Naive thymus-derived CD4-positive, alpha-beta T cell (primary cell): ENCODE data around the gene LRRC66. TPM values are rescaled to one million over a fixed set of nuclear protein-coding genes. Genes with fewer than 3 reads are reported as not detected.

Experiments
- ATAC-seq: fragments of 150-1000 bp; cut with Tn5 transposase; 2 replicates; pipeline ENCODE4 v1.10.0; 2021; ENCODE audit warnings: mild to moderate bottlenecking, moderate library complexity
- CTCF ChIA-PET: fragments of 350-600 bp; sonication (Branson Sonifier 250); formaldehyde crosslinking; loops from one replicate; lab custom pipeline; 2021; ENCODE audit warnings: antibody characterized with exemption; lab: Charles Lee
- POLR2A ChIA-PET: fragments of 350-600 bp; sonication (Branson Sonifier 250); formaldehyde crosslinking; loops from one replicate; lab custom pipeline; 2021; ENCODE audit warnings: antibody characterized with exemption, inconsistent platforms; lab: Charles Lee
- DNase-seq, 9 donors: peaks; one replicate each; pipeline versions ENCODE4 v3.0.0 to v3.0.0-alpha.2; 2020 to 2022; ENCODE audit warnings: mixed read lengths in 1 of 9
- H3K27ac ChIP-seq: one replicate; pipeline ENCODE4 v1.7.0; 2013; ENCODE audit warnings: mild to moderate bottlenecking, low read depth, low read length, moderate library complexity
- H3K27me3 ChIP-seq, 2 donors: one replicate each; pipeline ENCODE4 v1.7.0; 2013; ENCODE audit warnings: low read length in 2 of 2, mild to moderate bottlenecking in 2 of 2, moderate library complexity in 2 of 2; ENCODE audit not compliant: control insufficient read depth in 2 of 2, insufficient read depth in 2 of 2
- H3K36me3 ChIP-seq, 3 experiments: 1 replicate in 2 of 3; 2 replicates in 1 of 3; pipeline ENCODE4 v1.7.0; 2013; ENCODE audit warnings: low read length in 3 of 3, mild to moderate bottlenecking in 3 of 3, moderate library complexity in 1 of 3; ENCODE audit not compliant: insufficient read depth in 3 of 3, control insufficient read depth in 2 of 3
- H3K4me1 ChIP-seq, 2 donors: one replicate each; pipeline ENCODE4 v1.7.0; 2013; ENCODE audit warnings: low read length in 2 of 2, mild to moderate bottlenecking in 2 of 2, moderate library complexity in 1 of 2; ENCODE audit not compliant: control insufficient read depth in 2 of 2, insufficient read depth in 2 of 2
- H3K4me3 ChIP-seq: 2 replicates; pipeline ENCODE4 v1.7.0; 2013; ENCODE audit warnings: mild to moderate bottlenecking, low read length
- H3K9me3 ChIP-seq, 3 experiments: 1 replicate in 2 of 3; 2 replicates in 1 of 3; pipeline ENCODE4 v1.7.0; 2013; ENCODE audit warnings: low read length in 3 of 3; ENCODE audit not compliant: control insufficient read depth in 2 of 3
- H3K27ac Mint-ChIP-seq, 9 donors: one replicate each; pipeline ENCODE4 v1.8.0; 2020 to 2022; ENCODE audit warnings: mixed read lengths in 9 of 9, mild to moderate bottlenecking in 8 of 9, moderate library complexity in 5 of 9, inconsistent platforms in 2 of 9
- H3K27me3 Mint-ChIP-seq, 5 donors: one replicate each; pipeline ENCODE4 v1.8.0; 2021 to 2022; ENCODE audit warnings: mixed read lengths in 5 of 5, mild to moderate bottlenecking in 1 of 5
- H3K36me3 Mint-ChIP-seq, 5 donors: one replicate each; pipeline ENCODE4 v1.8.0; 2020 to 2022; ENCODE audit warnings: mixed read lengths in 5 of 5, mild to moderate bottlenecking in 3 of 5, inconsistent platforms in 1 of 5
- H3K4me1 Mint-ChIP-seq, 7 donors: one replicate each; pipeline ENCODE4 v1.8.0; 2020 to 2022; ENCODE audit warnings: mixed read lengths in 7 of 7, mild to moderate bottlenecking in 3 of 7, inconsistent platforms in 1 of 7
- H3K4me3 Mint-ChIP-seq, 10 donors: one replicate each; pipeline ENCODE4 v1.8.0; 2020 to 2022; ENCODE audit warnings: mild to moderate bottlenecking in 10 of 10, mixed read lengths in 10 of 10, moderate library complexity in 6 of 10, inconsistent platforms in 2 of 10
- H3K9me3 Mint-ChIP-seq, 11 donors: one replicate each; pipeline ENCODE4 v1.8.0; 2020 to 2022; ENCODE audit warnings: mixed read lengths in 11 of 11, mild to moderate bottlenecking in 4 of 11, inconsistent platforms in 1 of 11, moderate library complexity in 1 of 11
- intact Hi-C, 2 donors: fragments of 100-400 bp; cut with micrococcal nuclease; formaldehyde crosslinking; loops; one replicate each; pipeline ENCODE4 v1.15.1; 2023
- polyA plus RNA-seq, 2 donors: library from polyadenylated mRNA; unstranded; fragments of 300-500 nt; fragmentation: Illumina TruSeq; gene quantifications; one replicate each; pipeline ENCODE4 v1.2.3, GENCODE V29; 2021
- total RNA-seq, 6 experiments: library from RNA in 5 of 6; stranded (reverse) in 5 of 6; gene quantifications; 1 replicate in 5 of 6; 2 replicates in 1 of 6; pipeline ENCODE4 v1.2.3 and lab custom pipeline; 2021 to 2026

LRRC66 gene
- total and polyA plus RNA-seq, 7 experiments from 2014 or later = 0.11 to 0.27 (median 0.19) TPM; not detected in 1

DNA sequence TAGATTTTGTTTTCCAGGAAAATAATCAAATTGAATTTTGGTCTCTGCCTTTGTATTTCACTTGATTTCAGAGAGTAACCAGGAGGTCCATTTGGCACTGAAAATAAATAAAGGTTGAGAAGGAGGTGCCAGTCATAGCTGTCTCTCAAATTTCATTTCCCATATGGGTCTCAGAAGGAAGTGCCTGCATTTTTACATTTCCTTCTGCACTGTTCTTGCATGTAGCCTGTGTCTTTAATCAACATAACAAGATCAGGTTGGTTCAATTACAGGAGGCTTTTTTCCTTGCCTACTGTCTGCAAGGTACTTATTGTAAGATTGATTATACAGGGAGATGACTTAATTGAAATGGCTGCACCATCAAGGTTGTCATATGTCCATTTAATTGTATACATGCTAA is 15.7 kb downstream of the LRRC66 start:
- no peak for ATAC-seq
- Histone ChIP-seq H3K9me3 (no peaks in the 10 kb centered on the region), H3K27me3 (no peaks in the 10 kb centered on the region), H3K27ac (no peak overlapping the region), H3K36me3 (no peaks in the 10 kb centered on the region), H3K4me3 (no peak overlapping the region), H3K4me1 (no peaks in the 10 kb centered on the region)
- H3K4me1 Mint-ChIP-seq = no peaks in the 10 kb centered on the region
- no peak for DNase-seq
- H3K27ac Mint-ChIP-seq = no peak overlapping the region
- no peaks in the 10 kb centered on the region for H3K9me3 Mint-ChIP-seq
- ChIA-PET POLR2A (no interaction called here), CTCF (no interaction called here)
- H3K27me3 Mint-ChIP-seq = no peaks in the 10 kb centered on the region
- intact Hi-C loops = no loop called here
- H3K4me3 Mint-ChIP-seq = no peak overlapping the region
- H3K36me3 Mint-ChIP-seq = no peaks in the 10 kb centered on the region

DNA sequence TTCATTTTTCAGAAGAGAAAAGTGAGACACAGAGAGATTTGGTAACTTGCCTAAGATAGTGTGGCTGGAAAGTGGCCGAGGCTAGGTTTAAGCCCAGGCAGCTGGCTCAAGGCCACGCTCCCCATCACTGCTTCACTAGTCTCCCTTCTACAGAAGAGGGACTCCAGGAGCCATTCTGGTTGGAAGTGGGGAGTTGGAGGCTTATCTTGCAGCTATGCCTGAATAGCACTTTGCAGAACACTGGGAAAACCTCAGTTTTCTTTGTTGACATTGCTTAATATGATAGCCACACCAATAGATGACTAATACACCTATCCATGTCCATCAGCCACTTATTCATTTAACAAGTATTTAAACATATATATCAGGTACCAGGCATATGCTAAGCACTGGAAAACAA is 18.5 kb downstream of the LRRC66 start:
- POLR2A ChIA-PET = no interaction called here
- no peaks in the 10 kb centered on the region for H3K36me3 Mint-ChIP-seq
- no peaks in the 10 kb centered on the region for H3K4me1 Mint-ChIP-seq
- ATAC-seq (no peak), DNase-seq (no peak)
- no peaks in the 10 kb centered on the region for H3K36me3 ChIP-seq
- no peaks in the 10 kb centered on the region for H3K9me3 ChIP-seq
- no peak overlapping the region for H3K27ac ChIP-seq
- peaks cover 0 to 9% (median 4%) of the 10 kb centered on the region in 5 donors for H3K27me3 Mint-ChIP-seq
- CTCF ChIA-PET = no interaction called here
- intact Hi-C loops = no loop called here
- no peak overlapping the region for H3K27ac Mint-ChIP-seq
- no peak overlapping the region for H3K4me3 ChIP-seq
- H3K9me3 Mint-ChIP-seq = no peaks in the 10 kb centered on the region
- no peak overlapping the region for H3K4me3 Mint-ChIP-seq
- no peaks in the 10 kb centered on the region for H3K4me1 ChIP-seq
- H3K27me3 ChIP-seq = no peaks in the 10 kb centered on the region

DNA sequence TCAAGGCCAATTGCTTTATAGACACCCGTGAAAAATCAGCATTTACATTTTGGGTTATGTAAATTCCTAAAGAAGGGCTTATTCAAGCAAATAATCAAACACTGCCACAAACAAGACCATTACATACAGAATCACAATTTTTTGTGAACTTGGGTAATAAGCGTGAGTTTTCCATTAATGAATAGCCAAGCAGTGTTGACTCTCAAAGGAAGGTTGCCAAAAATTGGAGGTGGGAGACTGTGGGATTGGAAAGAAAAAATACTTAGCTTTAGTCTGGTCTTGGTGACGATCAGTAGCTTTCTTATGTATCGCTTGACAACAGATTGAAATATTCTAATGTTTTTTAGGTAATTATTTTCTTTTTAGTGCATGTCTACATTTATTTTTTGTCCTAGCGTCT is 20.9 kb downstream of the LRRC66 start:
- Histone ChIP-seq H3K9me3 (no peaks in the 10 kb centered on the region), H3K36me3 (no peaks in the 10 kb centered on the region), H3K4me3 (no peak overlapping the region), H3K4me1 (no peaks in the 10 kb centered on the region), H3K27ac (no peak overlapping the region), H3K27me3 (no peaks in the 10 kb centered on the region)
- Mint-ChIP-seq H3K9me3 (no peaks in the 10 kb centered on the region), H3K36me3 (no peaks in the 10 kb centered on the region), H3K4me3 (no peak overlapping the region), H3K27ac (no peak overlapping the region), H3K27me3 (peaks cover 0 to 9% (median 5%) of the 10 kb centered on the region in 5 donors), H3K4me1 (no peaks in the 10 kb centered on the region)
- ATAC-seq (no peak), DNase-seq (no peak)
- intact Hi-C loops = no loop called here
- POLR2A ChIA-PET = no interaction called here
- CTCF ChIA-PET = no interaction called here

DNA sequence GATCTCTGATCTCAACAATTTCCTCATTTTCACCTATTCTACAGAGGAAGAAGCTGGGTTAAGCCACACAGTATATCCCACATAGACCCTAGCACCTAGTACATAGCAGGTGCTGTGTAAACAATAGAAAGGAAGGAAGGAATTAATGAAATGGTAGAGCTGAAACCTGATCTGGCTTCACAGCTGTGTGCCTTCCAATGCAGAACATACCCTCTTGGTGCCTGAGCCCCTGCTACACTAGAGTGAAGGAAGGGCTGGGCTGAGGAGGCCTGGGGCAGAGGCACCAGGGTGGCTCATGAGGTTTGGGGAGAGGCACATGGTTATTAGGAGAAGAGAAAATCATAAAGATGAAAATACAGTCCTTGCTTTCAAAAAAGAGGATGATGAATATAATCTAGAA is 21.3 kb downstream of the LRRC66 start:
- no peaks in the 10 kb centered on the region for H3K36me3 Mint-ChIP-seq
- DNase-seq = no peak
- Histone ChIP-seq H3K4me3 (no peak overlapping the region), H3K36me3 (no peaks in the 10 kb centered on the region), H3K27ac (no peak overlapping the region), H3K9me3 (no peaks in the 10 kb centered on the region), H3K4me1 (no peaks in the 10 kb centered on the region), H3K27me3 (no peaks in the 10 kb centered on the region)
- no peak for ATAC-seq
- H3K27ac Mint-ChIP-seq = no peak overlapping the region
- ChIA-PET CTCF (no interaction called here), POLR2A (no interaction called here)
- no peaks in the 10 kb centered on the region for H3K9me3 Mint-ChIP-seq
- H3K27me3 Mint-ChIP-seq = peaks cover 0 to 11% (median 5%) of the 10 kb centered on the region in 5 donors
- no peaks in the 10 kb centered on the region for H3K4me1 Mint-ChIP-seq
- no peak overlapping the region for H3K4me3 Mint-ChIP-seq
- intact Hi-C loops = no loop called here

DNA sequence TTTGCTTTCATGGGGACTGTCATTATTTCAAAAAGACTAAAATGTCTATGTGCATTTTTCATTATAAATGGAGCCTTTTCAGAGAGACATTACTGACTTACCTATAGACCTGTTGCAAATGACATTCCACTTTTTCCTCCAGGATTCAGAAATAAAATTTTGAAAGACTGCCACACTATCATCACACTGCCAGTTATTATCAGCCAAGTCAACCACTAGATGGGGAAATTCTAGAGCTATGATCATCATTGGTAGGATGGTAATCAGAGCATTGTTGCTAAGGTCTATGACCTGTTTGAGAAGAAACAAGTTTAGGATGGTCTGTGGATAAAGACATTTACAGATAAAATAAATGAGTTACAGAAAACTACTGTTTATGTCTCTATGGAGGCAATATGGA is 22.5 kb downstream of the LRRC66 start:
- Histone ChIP-seq H3K36me3 (no peaks in the 10 kb centered on the region), H3K27ac (no peak overlapping the region), H3K4me1 (no peaks in the 10 kb centered on the region), H3K27me3 (no peaks in the 10 kb centered on the region), H3K9me3 (no peaks in the 10 kb centered on the region), H3K4me3 (no peak overlapping the region)
- no peaks in the 10 kb centered on the region for H3K4me1 Mint-ChIP-seq
- H3K27me3 Mint-ChIP-seq = peaks cover 0 to 12% (median 5%) of the 10 kb centered on the region in 5 donors
- CTCF ChIA-PET = no interaction called here
- intact Hi-C loops = no loop called here
- H3K36me3 Mint-ChIP-seq = no peaks in the 10 kb centered on the region
- no peaks in the 10 kb centered on the region for H3K9me3 Mint-ChIP-seq
- no peak overlapping the region for H3K27ac Mint-ChIP-seq
- ATAC-seq = no peak
- POLR2A ChIA-PET = no interaction called here
- DNase-seq = no peak
- H3K4me3 Mint-ChIP-seq = no peak overlapping the region

DNA sequence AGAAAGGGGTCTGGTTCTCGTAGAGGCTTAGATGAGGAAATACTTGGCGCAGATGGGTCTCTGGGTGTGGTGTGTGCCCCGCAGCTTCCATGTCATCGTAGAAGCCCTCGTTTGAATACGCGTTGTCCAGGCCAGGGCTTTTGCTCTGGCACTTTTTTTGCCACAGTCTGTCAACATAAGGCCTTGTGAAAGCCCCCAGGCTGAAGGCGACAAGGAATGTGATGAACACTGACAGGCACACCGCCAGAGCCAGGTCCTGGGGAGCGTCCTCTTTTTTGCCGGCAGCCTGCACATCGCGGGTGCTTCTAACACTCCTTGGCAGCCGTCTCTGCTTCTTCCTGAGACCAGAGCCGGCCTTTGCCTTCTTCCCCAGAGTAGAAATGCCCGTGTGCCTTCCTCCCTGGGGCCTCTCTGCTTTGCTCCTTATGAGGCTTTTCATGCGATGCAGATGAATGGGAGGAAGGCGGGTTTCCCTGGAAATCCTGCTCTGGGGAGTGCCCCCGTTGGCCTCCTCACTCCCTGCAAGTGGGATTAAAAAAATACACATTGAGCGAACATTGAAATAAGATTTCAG is 24.4 kb downstream of the LRRC66 start:
- H3K4me1 ChIP-seq = no peaks in the 10 kb centered on the region
- H3K4me3 ChIP-seq = no peak overlapping the region
- no peaks in the 10 kb centered on the region for H3K27me3 ChIP-seq
- ChIA-PET CTCF (no interaction called here), POLR2A (no interaction called here)
- Mint-ChIP-seq H3K4me3 (no peak overlapping the region), H3K27me3 (peaks cover 0 to 28% (median 19%) of the 10 kb centered on the region in 5 donors), H3K36me3 (peaks cover 0 to 4% (median 0%) of the 10 kb centered on the region in 5 donors), H3K27ac (no peak overlapping the region), H3K4me1 (no peaks in the 10 kb centered on the region), H3K9me3 (peaks cover 0 to 6% (median 1%) of the 10 kb centered on the region in 11 donors)
- H3K27ac ChIP-seq = no peak overlapping the region
- no peaks in the 10 kb centered on the region for H3K9me3 ChIP-seq
- intact Hi-C loops = no loop called here
- no peak for ATAC-seq
- no peaks in the 10 kb centered on the region for H3K36me3 ChIP-seq
- no peak for DNase-seq

DNA sequence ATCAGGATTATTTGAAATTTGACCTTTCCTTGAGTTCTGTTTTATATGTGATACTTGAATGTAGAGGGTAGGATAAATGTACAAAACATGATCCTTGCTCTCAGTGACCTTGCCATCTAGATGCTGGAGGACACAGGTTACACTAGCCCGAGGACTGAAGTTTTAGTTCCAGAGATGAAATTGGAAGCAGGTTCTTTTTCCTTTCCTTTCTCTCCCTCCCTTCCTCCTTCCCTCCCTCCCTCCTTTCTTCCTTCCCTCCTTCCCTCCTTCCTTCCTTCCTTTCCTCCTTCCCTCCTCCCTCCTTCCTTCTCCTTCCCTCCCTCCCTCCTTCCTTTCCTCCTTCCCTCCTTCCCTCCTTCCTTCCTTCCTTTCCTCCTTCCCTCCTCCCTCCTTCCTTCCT is 54.3 kb downstream of the LRRC66 start:
- POLR2A ChIA-PET = no interaction called here
- no peak for ATAC-seq
- Mint-ChIP-seq H3K36me3 (peaks cover 0 to 6% (median 0%) of the 10 kb centered on the region in 5 donors), H3K27ac (no peak overlapping the region), H3K27me3 (peaks cover 0 to 19% (median 13%) of the 10 kb centered on the region in 5 donors), H3K4me1 (peaks cover 0 to 2% (median 0%) of the 10 kb centered on the region in 7 donors), H3K4me3 (no peak overlapping the region), H3K9me3 (peaks cover 0 to 23% (median 6%) of the 10 kb centered on the region in 11 donors)
- CTCF ChIA-PET = no interaction called here
- Histone ChIP-seq H3K4me1 (no peaks in the 10 kb centered on the region), H3K36me3 (no peaks in the 10 kb centered on the region), H3K9me3 (no peaks in the 10 kb centered on the region), H3K27me3 (no peaks in the 10 kb centered on the region), H3K4me3 (no peak overlapping the region), H3K27ac (no peak overlapping the region)
- intact Hi-C loops = no loop called here
- no peak for DNase-seq
